Heart left ventricle (tissue), 13 donors: Measurements from ENCODE around the gene PAX6.

ENCODE experiments used
- CTCF ChIP-seq, 12 donors: fragments of 200-600 bp; sonication (generic) in 4 of 12; IDR thresholded peaks; one replicate each; pipeline versions ENCODE4 v1.5.0 to v1.8.0; 2018 to 2022; ENCODE audit warnings: antibody characterized with exemption in 12 of 12, mild to moderate bottlenecking in 5 of 12
- POLR2A ChIP-seq, 2 donors: fragments of 450-650 bp; IDR thresholded peaks; one replicate each; pipeline ENCODE4 v1.6.1; 2017; ENCODE audit warnings: antibody characterized with exemption in 2 of 2, mild to moderate bottlenecking in 2 of 2, moderate library complexity in 2 of 2
- donor health status: ischemic (EF 13 %, LVEDD 7.1; RV severe dilation, severe dysfunction).
- donor health status: DM: no; HTN: yes; CAD: no.
- donor health status: DM: no; HTN: no; CAD: no.
- donor health status: ischemic (EF 25% LVEDD 6.9; RV normal size, moderate dysfunction).
- donor health status: ischemic (EF 25% LVEDD 5.7; RV mildly dilated, moderate dysfunction).
- donor health status: ischemic (EF 35%, LVEDD 5.7; RV mildly dilated, moderate dysfunction).
- donor health status: nonischemic (EF 11% LVEDD 7.7; RV severe dilation, severe dysfunction).
- donor health status: DM: yes; HTN: yes; CAD: no.
- donor health status: PGD.
- donor health status: ischemic (EF 29% LVEDD 5.4; RV normal size, mild dysfunction).
- donor health status: nonischemic (EF 23%, LVEDD 6.1; RV moderate dilation, normal function).

GRCh38 chr11:31823644-31824331 is 12.7 kb upstream of the PAX6 start:
- TF ChIP-seq CTCF (IDR thresholded peaks at IDR 0.05) (no peak), POLR2A (IDR thresholded peaks at IDR 0.05) (no peak)
